ENCODE results near the gene MRPL50.

The MRPL50 gene

DNA sequence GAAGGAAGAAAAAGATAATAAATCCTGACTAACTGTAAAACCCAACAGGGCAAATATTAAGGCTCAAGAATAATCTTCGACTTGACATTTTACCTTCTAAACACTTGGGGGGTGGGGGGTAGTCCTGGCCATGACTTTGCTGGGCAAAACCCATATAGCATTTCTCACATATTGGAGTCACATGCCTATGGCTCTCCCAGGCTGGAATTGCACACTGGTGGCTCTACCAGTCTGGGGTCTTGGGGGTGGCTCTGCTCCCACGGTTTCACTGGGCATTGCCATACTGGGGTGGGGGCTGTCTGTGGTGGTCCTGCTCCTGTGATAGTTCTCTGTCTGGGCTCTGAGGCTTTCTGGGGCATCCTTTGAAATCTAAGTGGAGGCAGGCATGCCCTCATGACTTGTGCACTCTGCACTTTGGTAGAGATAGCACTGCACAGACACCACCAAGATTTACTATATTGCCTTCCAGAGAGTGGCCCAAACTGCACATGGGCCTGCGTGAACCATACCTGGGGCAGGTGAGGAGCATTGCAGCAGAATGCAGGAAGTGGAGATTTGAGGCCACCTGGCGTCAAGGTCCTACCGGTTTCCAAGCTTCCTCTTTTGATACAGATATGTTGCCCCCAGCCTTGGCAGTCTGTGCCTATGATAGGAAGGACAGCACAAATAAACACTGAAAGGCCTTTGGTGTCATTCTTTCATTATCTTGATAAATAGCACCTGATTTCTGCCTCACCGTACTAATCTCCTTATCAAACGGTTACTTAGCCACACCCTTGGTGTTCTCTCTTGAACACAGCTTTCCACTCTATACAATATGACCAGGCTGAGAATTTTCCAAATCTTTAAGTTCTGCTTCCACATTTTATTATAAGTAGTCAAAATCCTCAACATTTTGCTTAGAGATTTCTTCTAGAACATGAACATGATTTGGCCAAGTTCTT lies 43.4 kb downstream of the MRPL50 start:
- no peaks in the 10 kb centered on the region for H3K36me3 ChIP-seq (ENCODE audit: control insufficient read depth in 1 of 2, insufficient read depth in 2 of 2, low read length in 2 of 2)
- H3K4me3 ChIP-seq (ENCODE audit: low read depth in 1 of 2, low read length in 2 of 2) = no peak overlapping the region
- no peaks in the 10 kb centered on the region for H3K9me3 ChIP-seq (ENCODE audit: control insufficient read depth in 1 of 2, low read length in 2 of 2)
- H3K27ac ChIP-seq (ENCODE audit: low read length) = no peak overlapping the region
- H3K4me1 ChIP-seq (ENCODE audit: control insufficient read depth in 1 of 2, insufficient read depth in 2 of 2, low read length in 2 of 2) = no peaks in the 10 kb centered on the region
- no peaks in the 10 kb centered on the region for H3K27me3 ChIP-seq (ENCODE audit: low read depth, low read length)

- Histone ChIP-seq H3K4me1 (ENCODE audit: control insufficient read depth in 1 of 2, insufficient read depth in 2 of 2, low read length in 2 of 2) (no peaks in the 10 kb centered on the region), H3K27ac (ENCODE audit: low read length) (no peak overlapping the region)
Observed at GRCh38 chr9:101354143-101354764, 44.2 kb downstream of the MRPL50 start.

DNA sequence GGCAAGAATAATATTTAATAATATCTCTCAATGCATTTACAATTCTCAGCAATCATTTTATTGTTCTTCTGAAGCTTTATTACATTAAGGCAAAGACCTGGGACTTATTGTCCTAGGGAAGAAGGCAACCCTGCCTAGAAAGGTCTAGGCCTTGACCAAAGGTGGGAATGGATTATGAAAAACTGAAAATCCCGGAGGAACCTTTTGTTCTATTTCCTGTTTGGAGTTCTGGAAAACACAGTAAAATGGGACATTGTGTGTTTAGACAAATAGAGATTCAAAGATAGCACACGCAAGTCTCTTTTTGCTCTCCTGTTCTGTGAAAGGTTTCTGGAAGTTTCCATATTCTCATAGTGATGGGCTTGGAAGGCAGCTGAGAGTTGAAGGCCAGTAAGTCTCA lies 44.7 kb downstream of the MRPL50 start:
- Histone ChIP-seq H3K36me3 (ENCODE audit: control insufficient read depth in 1 of 2, insufficient read depth in 2 of 2, low read length in 2 of 2) (no peaks in the 10 kb centered on the region), H3K4me1 (ENCODE audit: control insufficient read depth in 1 of 2, insufficient read depth in 2 of 2, low read length in 2 of 2) (no peaks in the 10 kb centered on the region), H3K4me3 (ENCODE audit: low read depth in 1 of 2, low read length in 2 of 2) (no peak overlapping the region), H3K9me3 (ENCODE audit: control insufficient read depth in 1 of 2, low read length in 2 of 2) (no peaks in the 10 kb centered on the region), H3K27ac (ENCODE audit: low read length) (no peak overlapping the region), H3K27me3 (ENCODE audit: low read depth, low read length) (no peaks in the 10 kb centered on the region)

More at GRCh38 chr9:101354143-101354764, 44.2 kb downstream of the MRPL50 start:
- Histone ChIP-seq H3K27me3 (ENCODE audit: low read depth, low read length) (no peaks in the 10 kb centered on the region), H3K9me3 (ENCODE audit: control insufficient read depth in 1 of 2, low read length in 2 of 2) (no peaks in the 10 kb centered on the region), H3K36me3 (ENCODE audit: control insufficient read depth in 1 of 2, insufficient read depth in 2 of 2, low read length in 2 of 2) (no peaks in the 10 kb centered on the region), H3K4me3 (ENCODE audit: low read depth in 1 of 2, low read length in 2 of 2) (no peak overlapping the region)

DNA sequence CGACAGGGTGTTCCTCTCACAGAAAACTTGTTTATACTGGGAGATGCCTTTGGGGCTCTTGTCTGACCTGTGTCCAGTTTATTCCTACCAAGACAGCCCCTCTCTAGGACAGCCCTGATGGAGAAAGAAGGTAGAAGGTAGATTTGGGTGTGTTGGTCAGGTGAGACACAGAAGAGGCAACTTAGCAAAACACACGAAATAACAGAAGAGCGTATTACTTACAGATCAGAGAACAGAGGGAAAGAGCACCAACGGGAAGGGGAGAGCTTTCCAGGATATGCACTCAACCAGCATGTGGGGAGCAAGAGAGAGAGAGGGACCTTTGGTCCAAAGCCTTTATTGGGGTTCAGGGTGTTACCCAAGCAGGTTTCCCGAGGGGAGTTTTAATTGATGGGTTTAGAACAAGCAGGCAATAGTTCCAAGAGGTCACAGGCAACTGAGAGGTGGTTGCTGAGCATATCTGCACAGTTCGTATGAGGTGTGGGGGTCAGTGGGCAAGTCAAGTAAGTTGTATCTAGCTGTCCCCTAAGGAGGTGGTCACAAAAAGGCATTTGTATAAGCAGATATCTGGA lies 45.4 kb downstream of the MRPL50 start:
- Histone ChIP-seq H3K4me3 (ENCODE audit: low read depth in 1 of 2, low read length in 2 of 2) (no peak overlapping the region), H3K4me1 (ENCODE audit: control insufficient read depth in 1 of 2, insufficient read depth in 2 of 2, low read length in 2 of 2) (no peaks in the 10 kb centered on the region), H3K27ac (ENCODE audit: low read length) (no peak overlapping the region), H3K27me3 (ENCODE audit: low read depth, low read length) (no peaks in the 10 kb centered on the region), H3K9me3 (ENCODE audit: control insufficient read depth in 1 of 2, low read length in 2 of 2) (no peaks in the 10 kb centered on the region), H3K36me3 (ENCODE audit: control insufficient read depth in 1 of 2, insufficient read depth in 2 of 2, low read length in 2 of 2) (no peaks in the 10 kb centered on the region)

DNA sequence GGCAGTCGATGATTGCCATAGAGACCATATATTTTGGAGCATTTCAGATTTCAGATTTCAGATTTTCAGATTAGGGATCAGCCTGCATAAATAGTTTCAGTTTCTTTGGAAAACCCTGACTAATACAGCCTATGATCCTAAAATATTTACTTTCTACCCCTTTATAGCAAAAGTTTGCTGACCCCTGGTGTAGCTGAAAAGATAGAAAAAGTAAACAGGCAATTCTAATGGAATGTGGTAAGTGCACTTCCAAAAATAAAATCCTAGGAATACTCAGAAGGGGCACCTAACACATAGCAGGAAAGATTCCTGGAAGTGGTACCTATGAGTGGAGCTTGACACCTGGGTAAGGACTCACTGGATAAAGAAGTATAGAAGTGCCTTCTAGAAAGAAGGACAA lies 48.1 kb downstream of the MRPL50 start:
- Histone ChIP-seq H3K27me3 (ENCODE audit: low read depth, low read length) (no peaks in the 10 kb centered on the region), H3K27ac (ENCODE audit: low read length) (no peak overlapping the region), H3K9me3 (ENCODE audit: control insufficient read depth in 1 of 2, low read length in 2 of 2) (no peaks in the 10 kb centered on the region), H3K4me3 (ENCODE audit: low read depth in 1 of 2, low read length in 2 of 2) (no peak overlapping the region), H3K4me1 (ENCODE audit: control insufficient read depth in 1 of 2, insufficient read depth in 2 of 2, low read length in 2 of 2) (no peaks in the 10 kb centered on the region), H3K36me3 (ENCODE audit: control insufficient read depth in 1 of 2, insufficient read depth in 2 of 2, low read length in 2 of 2) (no peaks in the 10 kb centered on the region)

DNA sequence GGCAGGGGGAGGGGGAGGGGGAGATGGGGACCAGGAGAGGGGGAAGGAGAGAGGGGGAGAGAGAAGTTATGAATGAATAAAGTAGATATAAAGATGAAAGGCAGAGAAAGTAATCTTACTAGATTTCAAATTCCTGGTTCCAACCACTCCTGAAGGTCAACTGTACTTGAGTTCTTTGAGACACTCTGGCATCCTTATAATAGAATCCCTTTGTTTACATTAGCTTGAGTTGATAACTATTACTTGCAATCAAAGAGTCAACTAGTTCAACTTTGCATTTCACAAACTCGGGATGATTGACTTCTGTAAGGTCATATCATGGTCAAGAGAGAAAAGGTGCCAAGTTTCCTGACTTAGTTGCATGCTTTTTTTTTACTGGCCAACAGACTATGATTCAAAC lies 55.8 kb downstream of the MRPL50 start:
- H3K27me3 ChIP-seq (ENCODE audit: low read depth, low read length) = no peaks in the 10 kb centered on the region
- H3K27ac ChIP-seq (ENCODE audit: low read length) = no peak overlapping the region
- H3K9me3 ChIP-seq (ENCODE audit: control insufficient read depth in 1 of 2, low read length in 2 of 2) = no peaks in the 10 kb centered on the region
- no peaks in the 10 kb centered on the region for H3K4me1 ChIP-seq (ENCODE audit: control insufficient read depth in 1 of 2, insufficient read depth in 2 of 2, low read length in 2 of 2)
- no peak overlapping the region for H3K4me3 ChIP-seq (ENCODE audit: low read depth in 1 of 2, low read length in 2 of 2)
- no peaks in the 10 kb centered on the region for H3K36me3 ChIP-seq (ENCODE audit: control insufficient read depth in 1 of 2, insufficient read depth in 2 of 2, low read length in 2 of 2)

DNA sequence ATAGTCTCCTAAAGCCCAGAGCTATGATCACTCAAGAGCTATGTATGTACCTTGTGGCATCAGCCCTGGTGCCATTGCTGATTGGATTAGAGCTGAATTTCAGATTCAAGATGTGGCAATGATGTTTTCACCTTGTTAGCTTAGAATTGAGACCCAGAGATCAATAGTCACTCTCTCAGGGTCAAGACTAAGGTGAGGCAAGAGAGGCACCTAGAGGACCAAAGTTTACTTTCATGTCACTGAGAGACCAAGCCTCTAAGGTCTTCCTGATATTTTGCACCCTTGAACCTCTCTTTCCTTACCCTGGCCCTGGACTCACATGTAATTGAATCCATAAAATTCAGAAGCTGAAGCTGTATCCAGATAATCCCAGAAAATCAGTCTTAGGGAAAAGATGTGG lies 56.5 kb downstream of the MRPL50 start:
- no peaks in the 10 kb centered on the region for H3K4me1 ChIP-seq (ENCODE audit: control insufficient read depth in 1 of 2, insufficient read depth in 2 of 2, low read length in 2 of 2)
- no peak overlapping the region for H3K4me3 ChIP-seq (ENCODE audit: low read depth in 1 of 2, low read length in 2 of 2)
- no peaks in the 10 kb centered on the region for H3K9me3 ChIP-seq (ENCODE audit: control insufficient read depth in 1 of 2, low read length in 2 of 2)
- no peak overlapping the region for H3K27ac ChIP-seq (ENCODE audit: low read length)
- no peaks in the 10 kb centered on the region for H3K27me3 ChIP-seq (ENCODE audit: low read depth, low read length)
- H3K36me3 ChIP-seq (ENCODE audit: control insufficient read depth in 1 of 2, insufficient read depth in 2 of 2, low read length in 2 of 2) = no peaks in the 10 kb centered on the region

Measured in muscle layer of duodenum (tissue), 2 donors.